Fibroblast of pulmonary artery (primary cell): ENCODE data around the gene C1QTNF5.
A peak's percentile ranks its signal among the peaks of the same experiment; 100 is the strongest.

Source experiments
- DNase-seq: peaks from one replicate; pipeline ENCODE4 v3.0.0-alpha.2; 2010; ENCODE audit warnings: low read depth
- H3K4me3 ChIP-seq: replicated peaks from 2 replicates; pipeline ENCODE4 v1.5.1; 2011; ENCODE audit warnings: low read depth, mild to moderate bottlenecking, control low read depth, low read length, moderate library complexity
- CTCF ChIP-seq: IDR thresholded peaks from 2 replicates; pipeline ENCODE4 v1.5.1; 2011; ENCODE audit warnings: mild to moderate bottlenecking, control low read depth, low read length, inconsistent platforms; ENCODE audit errors: missing control alignments

C1QTNF5 gene

GRCh38 chr11:119376197-119376847 is 35.6 kb upstream of the C1QTNF5 start:
- TF ChIP-seq CTCF = no peak
- H3K4me3 ChIP-seq = no peak overlapping the region
- DNase-seq = no peak

GRCh38 chr11:119375337-119376196 is 34.9 kb upstream of the C1QTNF5 start:
- peak; percentile 71 for DNase-seq
- no peak for TF ChIP-seq CTCF
- no peak overlapping the region for H3K4me3 ChIP-seq

- no peak overlapping the region for H3K4me3 ChIP-seq
- TF ChIP-seq CTCF = no peak
- DNase-seq = no peak
These were observed 34.1 kb upstream of the C1QTNF5 start for GRCh38 chr11:119374632-119375336.

GRCh38 chr11:119373921-119374631 is 33.4 kb upstream of the C1QTNF5 start:
- peak; percentile 82 for DNase-seq
- no peak overlapping the region for H3K4me3 ChIP-seq
- peak; percentile 92 for TF ChIP-seq CTCF

GRCh38 chr11:119373059-119373920 is 32.6 kb upstream of the C1QTNF5 start:
- no peak overlapping the region for H3K4me3 ChIP-seq
- TF ChIP-seq CTCF = no peak
- DNase-seq = no peak
